B cell (primary cell): ENCODE measurements around the gene BHMT.

Source experiments
- EZH2 ChIP-seq: IDR thresholded peaks from 2 replicates; pipeline ENCODE4 v1.6.1; 2012; ENCODE audit warnings: borderline replicate concordance, low read depth, mild to moderate bottlenecking, moderate library complexity, low read length; ENCODE audit not compliant: insufficient read depth, poor library complexity, severe bottlenecking
- TF ChIP-seq, protein P1 (sequence below): fragments of 200-600 bp; IDR thresholded peaks from one replicate; pipeline ENCODE4 v1.8.0; 2022; ENCODE audit warnings: antibody characterized with exemption, mild to moderate bottlenecking

DNA sequence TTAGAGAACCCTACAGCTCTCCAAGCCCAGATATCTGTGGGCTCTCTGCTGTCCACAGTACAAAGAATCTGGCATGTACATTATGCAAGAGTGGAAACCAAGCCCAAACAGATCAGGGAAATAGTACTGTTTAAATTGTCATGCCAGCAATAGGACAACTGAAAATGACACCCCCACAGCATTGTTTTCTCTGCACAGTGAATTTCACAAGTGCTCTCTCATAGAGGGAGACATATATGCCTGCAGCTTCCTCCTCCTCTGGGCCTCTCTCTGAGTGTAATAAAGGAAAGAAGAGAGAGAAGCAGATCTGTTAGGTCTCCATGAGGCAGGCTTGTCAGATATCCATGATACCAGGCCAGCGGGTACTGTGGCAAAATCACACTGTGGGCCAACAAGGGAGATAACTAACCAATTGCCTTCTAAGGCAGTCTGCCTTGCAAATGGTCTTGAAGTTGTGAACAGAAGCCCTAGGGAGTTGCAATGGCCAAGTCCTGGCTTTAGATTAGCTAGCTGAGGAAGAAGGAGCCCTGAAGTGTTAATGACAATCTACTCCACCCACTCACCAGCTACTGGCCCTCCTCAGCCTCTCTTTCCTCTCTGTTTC is 69.9 kb downstream of the BHMT start:
- TF ChIP-seq, protein P1, sequence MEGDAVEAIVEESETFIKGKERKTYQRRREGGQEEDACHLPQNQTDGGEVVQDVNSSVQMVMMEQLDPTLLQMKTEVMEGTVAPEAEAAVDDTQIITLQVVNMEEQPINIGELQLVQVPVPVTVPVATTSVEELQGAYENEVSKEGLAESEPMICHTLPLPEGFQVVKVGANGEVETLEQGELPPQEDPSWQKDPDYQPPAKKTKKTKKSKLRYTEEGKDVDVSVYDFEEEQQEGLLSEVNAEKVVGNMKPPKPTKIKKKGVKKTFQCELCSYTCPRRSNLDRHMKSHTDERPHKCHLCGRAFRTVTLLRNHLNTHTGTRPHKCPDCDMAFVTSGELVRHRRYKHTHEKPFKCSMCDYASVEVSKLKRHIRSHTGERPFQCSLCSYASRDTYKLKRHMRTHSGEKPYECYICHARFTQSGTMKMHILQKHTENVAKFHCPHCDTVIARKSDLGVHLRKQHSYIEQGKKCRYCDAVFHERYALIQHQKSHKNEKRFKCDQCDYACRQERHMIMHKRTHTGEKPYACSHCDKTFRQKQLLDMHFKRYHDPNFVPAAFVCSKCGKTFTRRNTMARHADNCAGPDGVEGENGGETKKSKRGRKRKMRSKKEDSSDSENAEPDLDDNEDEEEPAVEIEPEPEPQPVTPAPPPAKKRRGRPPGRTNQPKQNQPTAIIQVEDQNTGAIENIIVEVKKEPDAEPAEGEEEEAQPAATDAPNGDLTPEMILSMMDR, result no peak
- no peak for TF ChIP-seq EZH2
